Measurements from ENCODE around the gene WFIKKN1.
"Not testable (repeated sequence)": the region's sequence is repeated elsewhere in the genome, so short reads cannot be mapped to it uniquely, and the experiment has no call there.

The WFIKKN1 gene

DNA sequence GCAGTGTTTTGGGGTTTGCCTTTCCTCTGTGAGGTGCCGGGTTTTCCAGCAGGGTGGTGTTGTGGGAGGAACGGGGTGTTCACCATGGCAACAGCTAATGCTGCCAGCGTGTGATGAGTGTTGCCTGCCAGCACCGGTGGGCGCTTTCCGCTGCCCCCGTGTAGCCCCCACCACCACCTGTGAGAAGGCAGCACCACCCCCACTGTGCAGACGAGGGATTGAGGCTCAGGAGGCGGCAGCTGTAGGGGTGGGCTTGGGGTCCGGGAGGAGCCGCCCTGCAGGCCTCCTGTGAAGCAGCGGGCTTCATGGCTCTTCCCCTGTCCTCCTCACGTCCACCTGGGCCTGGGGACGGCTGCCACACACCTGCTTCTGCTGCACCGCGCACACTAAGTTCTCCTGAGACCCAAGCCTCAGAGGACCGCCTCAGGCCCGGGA is 35.7 kb upstream of the WFIKKN1 start:
- no peak for DNase-seq (ENCODE audit: low read depth)
- no peak overlapping the region for H3K4me3 ChIP-seq (ENCODE audit: low read depth, low read length)
- TF ChIP-seq, protein P1, sequence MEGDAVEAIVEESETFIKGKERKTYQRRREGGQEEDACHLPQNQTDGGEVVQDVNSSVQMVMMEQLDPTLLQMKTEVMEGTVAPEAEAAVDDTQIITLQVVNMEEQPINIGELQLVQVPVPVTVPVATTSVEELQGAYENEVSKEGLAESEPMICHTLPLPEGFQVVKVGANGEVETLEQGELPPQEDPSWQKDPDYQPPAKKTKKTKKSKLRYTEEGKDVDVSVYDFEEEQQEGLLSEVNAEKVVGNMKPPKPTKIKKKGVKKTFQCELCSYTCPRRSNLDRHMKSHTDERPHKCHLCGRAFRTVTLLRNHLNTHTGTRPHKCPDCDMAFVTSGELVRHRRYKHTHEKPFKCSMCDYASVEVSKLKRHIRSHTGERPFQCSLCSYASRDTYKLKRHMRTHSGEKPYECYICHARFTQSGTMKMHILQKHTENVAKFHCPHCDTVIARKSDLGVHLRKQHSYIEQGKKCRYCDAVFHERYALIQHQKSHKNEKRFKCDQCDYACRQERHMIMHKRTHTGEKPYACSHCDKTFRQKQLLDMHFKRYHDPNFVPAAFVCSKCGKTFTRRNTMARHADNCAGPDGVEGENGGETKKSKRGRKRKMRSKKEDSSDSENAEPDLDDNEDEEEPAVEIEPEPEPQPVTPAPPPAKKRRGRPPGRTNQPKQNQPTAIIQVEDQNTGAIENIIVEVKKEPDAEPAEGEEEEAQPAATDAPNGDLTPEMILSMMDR (IDR thresholded peaks at IDR 0.05; ENCODE audit: insufficient read depth, low read depth, low read length, missing control alignments) = no peak

DNA sequence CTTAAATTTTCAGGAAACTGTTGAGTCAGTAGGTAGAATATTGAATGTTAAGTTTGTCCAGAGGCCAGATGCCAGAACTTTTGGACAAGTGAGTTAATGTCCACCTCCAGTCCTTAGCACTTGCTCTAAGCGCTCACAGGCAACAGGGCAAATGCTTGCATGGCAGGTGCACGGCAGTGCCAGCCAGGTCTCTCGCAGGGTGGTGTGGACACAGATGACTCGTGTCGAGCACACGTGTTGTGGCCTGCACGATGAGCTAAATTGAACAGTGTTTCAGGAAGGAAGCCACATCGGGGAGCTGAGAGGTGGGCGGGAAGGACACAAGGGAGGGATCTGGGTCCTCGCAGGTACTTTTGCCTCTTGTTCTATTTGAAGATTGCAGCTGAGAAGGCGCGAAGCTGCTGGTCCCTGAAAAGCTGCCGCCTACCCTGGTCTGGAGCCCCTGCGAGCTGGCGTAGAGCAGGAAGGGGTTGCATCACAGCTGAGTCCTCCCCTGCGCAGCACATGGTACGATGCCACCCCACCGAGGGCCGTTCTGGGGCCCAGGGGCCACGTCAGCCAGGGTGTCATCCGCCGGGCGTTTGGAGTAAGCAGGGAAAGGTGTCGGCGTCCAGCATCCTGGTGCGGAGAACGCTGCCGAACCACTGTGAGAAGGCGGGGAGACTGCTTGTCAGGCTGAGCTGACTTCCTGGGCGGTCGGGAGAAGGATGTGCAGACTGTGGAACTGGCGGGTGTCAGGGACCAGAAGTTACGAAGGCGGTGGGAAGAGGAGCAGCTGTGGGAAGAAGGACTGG is 34.6 kb upstream of the WFIKKN1 start:
- TF ChIP-seq, protein P1 (IDR thresholded peaks at IDR 0.05; ENCODE audit: insufficient read depth, low read depth, low read length, missing control alignments) = no peak
- DNase-seq (ENCODE audit: low read depth) = no peak

DNA sequence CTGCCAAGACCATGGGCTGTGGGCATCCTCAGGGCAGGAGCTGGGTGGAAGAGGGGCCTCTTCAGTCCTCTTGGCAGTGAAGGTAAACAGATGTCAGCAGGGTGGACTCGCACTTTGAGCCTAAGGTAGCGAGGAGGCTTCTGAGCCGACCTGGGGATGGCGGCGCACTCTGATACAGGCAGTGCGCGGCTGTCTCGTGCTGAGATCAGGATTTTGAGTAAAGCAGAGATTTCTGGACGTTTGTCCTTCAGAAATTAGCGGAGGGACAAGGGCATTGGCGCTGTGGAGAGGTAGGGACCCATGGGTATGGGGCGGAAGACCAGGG is 34.1 kb upstream of the WFIKKN1 start:
- TF ChIP-seq, protein P1 (IDR thresholded peaks at IDR 0.05; ENCODE audit: insufficient read depth, low read depth, low read length, missing control alignments) = no peak
- no peak overlapping the region for H3K4me3 ChIP-seq (ENCODE audit: low read depth, low read length)
- no peak for DNase-seq (ENCODE audit: low read depth)

More for the DNA sequence above, 34.6 kb upstream of the WFIKKN1 start:
- H3K4me3 ChIP-seq (ENCODE audit: low read depth, low read length) = no peak overlapping the region

DNA sequence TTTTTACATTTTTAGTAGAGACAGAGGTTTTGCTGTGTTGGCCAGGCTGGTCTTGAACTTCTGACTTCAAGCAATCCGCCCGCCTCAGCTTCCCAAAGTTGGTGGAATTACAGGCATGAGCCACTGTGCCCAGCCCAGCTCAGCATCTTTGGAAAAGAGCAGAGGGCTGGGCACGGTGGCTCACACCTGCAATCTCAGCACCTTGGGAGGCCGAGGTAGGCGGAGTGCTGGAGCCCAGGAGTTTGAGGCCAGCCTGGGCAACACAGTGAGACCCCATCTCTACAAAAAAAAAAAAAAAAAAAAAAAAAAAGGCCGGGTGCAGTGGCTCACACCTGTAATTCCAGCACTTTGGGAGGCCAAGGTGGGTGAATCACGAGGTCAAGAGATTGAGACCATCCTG is 33.1 kb upstream of the WFIKKN1 start:
- not testable (repeated sequence) for H3K4me3 ChIP-seq (ENCODE audit: low read depth, low read length); DNase-seq (ENCODE audit: low read depth)

DNA sequence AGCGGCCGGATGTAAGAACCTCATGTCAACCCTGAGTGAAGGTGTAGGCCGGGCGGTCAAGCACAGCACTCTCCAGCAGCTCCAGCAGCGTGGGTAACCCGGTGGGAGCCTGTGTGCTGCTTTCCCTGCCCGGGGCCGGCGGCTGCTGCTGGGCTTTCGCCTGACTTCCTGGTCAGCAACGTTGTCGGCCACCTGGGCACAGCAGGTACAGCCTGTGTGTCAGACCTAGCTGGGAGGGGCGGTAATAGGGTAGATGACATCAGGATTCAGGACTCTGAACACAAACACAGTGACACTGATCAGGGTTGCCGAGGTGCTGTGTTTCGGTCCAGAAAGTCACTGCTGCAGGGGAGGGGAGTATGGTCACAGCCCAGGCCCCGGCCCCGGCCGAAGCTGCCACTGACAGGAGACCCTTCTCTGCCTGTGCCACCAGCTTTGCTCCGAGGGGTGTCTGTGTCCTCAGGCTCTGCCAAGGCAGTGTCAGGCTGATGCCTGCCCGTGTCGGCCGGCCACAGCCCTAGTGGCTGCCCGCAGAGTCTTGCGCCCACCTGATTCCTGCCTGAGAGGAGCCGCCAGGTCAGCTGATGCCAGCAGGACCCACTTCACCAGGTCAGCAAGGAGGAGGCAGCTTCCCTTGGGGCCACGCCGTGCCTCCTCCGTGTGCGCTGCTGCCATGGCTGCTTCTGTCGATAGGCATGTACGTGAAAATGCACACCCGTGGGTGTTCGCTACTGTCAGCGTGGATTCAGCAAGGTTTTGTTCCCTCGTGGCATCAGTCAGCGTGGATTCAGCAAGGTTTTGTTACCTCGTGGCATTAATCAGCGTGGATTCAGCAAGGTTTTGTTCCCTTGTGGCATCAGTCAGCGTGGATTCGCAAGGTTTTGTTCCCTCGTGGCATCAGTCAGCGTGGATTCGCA is 31.7 kb upstream of the WFIKKN1 start:
- TF ChIP-seq, protein P1 (IDR thresholded peaks at IDR 0.05; ENCODE audit: insufficient read depth, low read depth, low read length, missing control alignments) = no peak
- no peak overlapping the region for H3K4me3 ChIP-seq (ENCODE audit: low read depth, low read length)
- no peak for DNase-seq (ENCODE audit: low read depth)

DNA sequence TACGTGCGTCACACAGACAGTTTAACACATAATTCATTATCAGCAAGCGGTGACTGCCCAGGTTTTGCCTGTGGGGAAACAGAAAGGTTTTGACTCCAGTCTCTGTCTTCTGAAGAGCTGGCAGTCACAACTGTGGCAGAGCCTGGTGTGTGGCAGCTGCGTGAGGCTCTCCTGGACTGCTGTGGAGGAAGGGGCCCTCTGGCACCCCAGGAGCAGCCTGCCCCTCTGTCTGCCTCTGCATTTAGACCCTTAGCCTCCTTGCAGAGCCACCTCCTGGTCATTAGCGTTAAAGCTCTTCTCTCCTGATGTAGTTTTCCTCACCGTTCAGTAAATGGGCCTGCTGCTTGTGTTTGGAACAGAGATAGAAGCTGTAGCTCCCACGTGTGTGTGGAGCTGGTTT is 30.0 kb upstream of the WFIKKN1 start:
- no peak for DNase-seq (ENCODE audit: low read depth)
- H3K4me3 ChIP-seq (ENCODE audit: low read depth, low read length) = no peak overlapping the region
- TF ChIP-seq, protein P1 (IDR thresholded peaks at IDR 0.05; ENCODE audit: insufficient read depth, low read depth, low read length, missing control alignments) = no peak

DNA sequence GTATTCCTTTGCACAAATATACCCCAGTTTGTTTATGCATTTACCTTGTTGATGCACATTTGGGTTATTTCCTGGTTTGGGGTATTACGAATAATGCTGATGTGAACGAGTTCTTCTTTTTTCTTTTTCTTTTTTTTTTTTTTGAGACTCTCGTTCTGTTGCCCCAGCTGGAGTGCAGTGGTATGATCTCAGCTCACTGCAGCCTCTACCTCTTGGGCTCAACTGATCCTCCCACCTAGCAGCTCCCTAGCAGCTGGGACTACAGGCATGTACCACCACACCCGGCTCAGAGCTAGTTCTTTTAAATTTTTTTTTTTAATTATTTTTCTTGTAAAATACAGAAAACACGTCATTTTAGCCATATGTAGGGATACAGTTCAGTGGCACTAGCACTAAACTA is 26.9 kb upstream of the WFIKKN1 start:
- TF ChIP-seq, protein P1 (IDR thresholded peaks at IDR 0.05; ENCODE audit: insufficient read depth, low read depth, low read length, missing control alignments) = no peak
- H3K4me3 ChIP-seq (ENCODE audit: low read depth, low read length) = no peak overlapping the region
- no peak for DNase-seq (ENCODE audit: low read depth)

Data from GM12865 (cell line).